Esophagus muscularis mucosa (tissue), 4 donors: ENCODE measurements around the gene NSF. TPM values are rescaled to one million over a fixed set of nuclear protein-coding genes. Genes with fewer than 3 reads are reported as not detected.
"Not testable (repeated sequence)": the region's sequence is repeated elsewhere in the genome, so short reads cannot be mapped to it uniquely, and the experiment has no call there.

ENCODE experiments used
- DNase-seq: peaks from one replicate; pipeline ENCODE4 v3.0.0-alpha.2; 2017; ENCODE audit errors: extremely low spot score
- H3K27ac ChIP-seq, 4 donors: fragments of 200-600 bp; sonication (generic); replicated peaks in 1 of 4; 1 replicate in 3 of 4; 2 replicates in 1 of 4; pipeline ENCODE4 v1.5.1; 2016 to 2019; ENCODE audit warnings: mild to moderate bottlenecking in 1 of 4
- H3K27me3 ChIP-seq, 4 donors: fragments of 200-600 bp; sonication (generic); one replicate each; pipeline versions ENCODE4 v1.5.1 to v1.6.0; 2016 to 2019
- H3K36me3 ChIP-seq, 4 donors: fragments of 200-600 bp; sonication (generic); one replicate each; pipeline ENCODE4 v1.5.1; 2016 to 2019
- H3K4me1 ChIP-seq, 4 donors: fragments of 200-600 bp; sonication (generic); one replicate each; pipeline ENCODE4 v1.5.1; 2016 to 2019
- H3K4me3 ChIP-seq, 4 donors: fragments of 200-600 bp; sonication (generic); 1 replicate in 2 of 4; 2 replicates in 2 of 4; pipeline ENCODE4 v1.5.1; 2016 to 2019; ENCODE audit warnings: mild to moderate bottlenecking in 4 of 4, moderate library complexity in 1 of 4
- H3K9me3 ChIP-seq, 4 donors: fragments of 200-600 bp; sonication (generic); 1 replicate in 3 of 4; 2 replicates in 1 of 4; pipeline ENCODE4 v1.5.1; 2016 to 2019
- CTCF ChIP-seq, 3 experiments: fragments of 200-600 bp in 2 of 3; fragments of 450-650 bp in 1 of 3; sonication (generic) in 2 of 3; IDR thresholded peaks; one replicate each; pipeline ENCODE4 v1.5.1; 2017 to 2019; ENCODE audit warnings: antibody characterized with exemption in 3 of 3, mild to moderate bottlenecking in 2 of 3, moderate library complexity in 1 of 3
- EP300 ChIP-seq: sonication (generic); formaldehyde crosslinking; IDR thresholded peaks from one replicate; pipeline ENCODE4 v1.6.1; 2017; ENCODE audit warnings: antibody characterized with exemption
- POLR2A ChIP-seq: fragments of 450-650 bp; IDR thresholded peaks from one replicate; pipeline ENCODE4 v1.6.1; 2017; ENCODE audit warnings: antibody characterized with exemption, moderate library complexity, mild to moderate bottlenecking, low read depth
- POLR2AphosphoS5 ChIP-seq, 2 donors: sonication (generic); formaldehyde crosslinking; IDR thresholded peaks; one replicate each; pipeline ENCODE4 v1.6.1; 2017; ENCODE audit warnings: antibody characterized with exemption in 2 of 2
- WGBS: methylation state at CpG from one replicate; pipeline ENCODE4 v1.1.5; 2018; 5-methylcytosine and 5-hydroxymethylcytosine counted together
- intact Hi-C: fragments of 100-400 bp; cut with DNase I; formaldehyde crosslinking; loops from one replicate; pipeline ENCODE4 v1.15.1; 2023
- total RNA-seq, 4 donors: library from RNA; depleted of rRNA; stranded (reverse); fragments of >200 nt; gene quantifications; one replicate each; pipeline versions ENCODE4 v1.1.0 to v1.2.1, GENCODE V29; 2016

The NSF gene
- total RNA-seq, 4 donors from 2014 or later = 15.7 to 25.3 (median 17.9) TPM

- H3K4me3 ChIP-seq, H3K4me1 ChIP-seq, H3K36me3 ChIP-seq, H3K27me3 ChIP-seq, H3K27ac ChIP-seq, H3K9me3 ChIP-seq, intact Hi-C loops, DNase-seq: not testable (repeated sequence)
Measured at GRCh38 chr17:46677819-46678218, 87.3 kb downstream of the NSF start.

DNA sequence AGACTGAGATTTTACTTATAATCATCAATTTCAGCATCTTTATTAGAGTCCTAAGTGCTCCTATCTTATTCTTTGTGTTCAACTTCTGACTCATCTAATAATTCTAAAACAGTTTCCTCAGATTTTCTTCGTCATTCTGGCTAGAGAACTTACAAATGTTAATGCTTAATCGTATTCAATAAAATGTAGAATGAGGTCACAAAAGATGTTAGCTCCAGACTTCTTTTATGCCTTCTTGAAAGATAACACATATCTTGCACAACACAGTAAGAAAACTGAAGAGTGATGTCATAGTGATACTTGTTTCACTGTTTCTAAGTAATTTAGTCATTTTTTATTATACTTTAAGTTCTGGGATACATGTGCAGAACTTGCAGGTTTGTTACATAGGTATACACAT lies 93.2 kb downstream of the NSF start:
- H3K4me3 ChIP-seq, H3K27me3 ChIP-seq, intact Hi-C loops, DNase-seq, H3K36me3 ChIP-seq, H3K27ac ChIP-seq, H3K9me3 ChIP-seq, H3K4me1 ChIP-seq: not testable (repeated sequence)
- no CpG with 5 or more reads among the region's 2 CpGs for WGBS

DNA sequence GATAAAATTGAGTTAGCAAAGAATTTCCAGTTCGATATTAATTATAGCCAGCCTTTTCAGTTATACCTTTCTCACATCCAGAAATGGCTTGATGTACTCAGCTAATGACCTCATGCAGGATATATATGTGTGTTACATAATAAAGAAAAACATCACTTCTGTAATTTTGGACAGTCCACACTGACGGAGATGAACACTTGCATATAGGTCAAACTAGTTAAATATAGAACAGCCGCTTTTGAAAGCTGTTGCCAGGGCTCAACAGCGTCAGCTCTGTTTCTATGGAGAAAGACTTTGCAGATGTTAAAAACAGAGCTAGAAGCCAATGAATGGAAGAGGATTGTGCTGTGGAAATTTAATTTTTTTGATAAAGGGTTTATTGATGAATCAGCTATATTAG lies 94.8 kb downstream of the NSF start:
- WGBS = 40% methylated on average over 2 of the region's 4 CpGs
- intact Hi-C loops, H3K27me3 ChIP-seq, H3K4me3 ChIP-seq, H3K27ac ChIP-seq, H3K9me3 ChIP-seq, H3K36me3 ChIP-seq, H3K4me1 ChIP-seq, DNase-seq: not testable (repeated sequence)

DNA sequence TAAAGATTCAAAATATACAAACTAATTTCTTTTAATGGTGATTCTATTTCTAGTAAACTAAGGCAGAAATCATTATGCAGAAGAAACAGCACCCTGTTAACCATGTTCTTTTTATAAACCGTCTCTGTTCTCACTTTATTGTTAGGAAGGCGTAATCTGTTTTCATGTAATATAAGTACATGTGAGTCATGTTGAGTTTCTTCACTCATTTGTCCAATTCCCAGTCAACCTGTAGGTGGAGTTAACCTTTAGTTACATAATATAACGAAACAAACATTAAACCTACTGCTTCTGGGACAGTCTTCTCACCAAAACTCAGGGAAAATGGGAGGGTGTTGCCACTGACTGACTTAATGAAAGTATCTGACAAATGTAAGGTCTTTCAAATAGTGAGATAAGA lies 101.7 kb downstream of the NSF start:
- H3K4me3 ChIP-seq, H3K27ac ChIP-seq, intact Hi-C loops, H3K9me3 ChIP-seq, H3K27me3 ChIP-seq, H3K36me3 ChIP-seq, H3K4me1 ChIP-seq, DNase-seq: not testable (repeated sequence)
- no CpG with 5 or more reads among the region's 3 CpGs for WGBS

DNA sequence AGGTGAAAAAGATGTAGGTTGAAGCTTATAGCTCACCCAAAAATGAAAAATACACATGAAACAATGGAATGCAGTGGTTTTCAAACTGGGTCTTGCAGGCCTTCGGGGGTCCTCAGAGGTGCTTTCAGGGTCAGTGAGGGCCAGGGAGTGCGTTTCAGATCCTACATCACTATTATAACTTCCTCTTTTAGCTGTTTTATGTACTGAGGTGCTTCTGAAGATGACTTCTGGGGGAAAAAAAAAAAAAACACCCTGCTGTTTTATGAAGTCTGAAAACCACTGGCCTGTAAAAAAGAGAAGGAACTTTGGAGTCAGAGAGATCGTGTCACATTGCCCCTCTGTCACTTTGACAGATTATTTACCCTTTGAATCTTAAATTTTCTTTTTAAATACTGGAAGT lies 102.8 kb downstream of the NSF start:
- H3K27ac ChIP-seq, H3K4me1 ChIP-seq, H3K36me3 ChIP-seq, H3K4me3 ChIP-seq, H3K27me3 ChIP-seq, intact Hi-C loops, H3K9me3 ChIP-seq, DNase-seq: not testable (repeated sequence)
- 100% methylated on average over 2 of the region's 3 CpGs for WGBS

DNA sequence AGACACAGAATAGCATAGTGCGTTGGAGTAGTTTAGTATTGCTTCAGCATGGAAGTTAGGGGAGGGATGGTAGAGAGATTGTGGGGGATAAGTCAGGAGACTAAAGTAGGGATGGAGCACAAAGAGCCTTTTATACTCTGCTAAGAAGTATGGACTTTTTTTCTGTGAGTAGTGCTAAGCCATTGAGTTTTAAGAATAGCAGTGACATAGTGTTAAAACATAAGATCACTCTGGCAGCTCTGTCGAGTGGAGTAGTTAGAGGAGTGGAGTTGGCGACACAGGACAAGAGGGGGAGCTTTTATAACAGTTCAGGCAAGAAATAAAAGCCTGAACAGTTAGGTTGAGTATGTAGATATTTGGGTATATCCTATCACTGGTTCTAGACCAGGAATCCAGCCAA lies 106.1 kb downstream of the NSF start:
- H3K9me3 ChIP-seq, H3K4me1 ChIP-seq, H3K27me3 ChIP-seq, H3K36me3 ChIP-seq, intact Hi-C loops, H3K27ac ChIP-seq, H3K4me3 ChIP-seq, DNase-seq: not testable (repeated sequence)
- whole genome bisulfite sequencing = no CpG with 5 or more reads among the region's 3 CpGs

DNA sequence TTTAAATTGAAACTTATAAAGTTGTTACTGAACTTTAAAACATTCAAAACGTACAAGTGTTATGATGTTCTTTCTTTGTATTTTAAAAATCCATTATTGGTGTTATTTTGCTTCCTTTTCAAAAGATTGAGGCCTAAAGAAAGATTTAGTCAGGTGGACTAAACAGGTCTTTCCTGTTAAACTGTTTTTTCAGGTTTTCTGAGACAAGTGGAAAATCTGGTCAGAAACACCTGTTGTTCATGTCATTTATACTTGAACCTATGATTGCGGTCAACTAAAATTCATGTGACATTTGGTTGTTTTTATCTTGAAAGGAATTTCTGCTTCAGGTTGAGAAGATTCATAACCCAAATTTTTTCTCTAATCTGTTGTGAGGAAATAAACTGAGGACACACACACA lies 108.5 kb downstream of the NSF start:
- H3K27ac ChIP-seq, H3K36me3 ChIP-seq, H3K4me3 ChIP-seq, H3K4me1 ChIP-seq, intact Hi-C loops, H3K9me3 ChIP-seq, H3K27me3 ChIP-seq, DNase-seq: not testable (repeated sequence)
- no CpG with 5 or more reads among the region's 2 CpGs for WGBS

DNA sequence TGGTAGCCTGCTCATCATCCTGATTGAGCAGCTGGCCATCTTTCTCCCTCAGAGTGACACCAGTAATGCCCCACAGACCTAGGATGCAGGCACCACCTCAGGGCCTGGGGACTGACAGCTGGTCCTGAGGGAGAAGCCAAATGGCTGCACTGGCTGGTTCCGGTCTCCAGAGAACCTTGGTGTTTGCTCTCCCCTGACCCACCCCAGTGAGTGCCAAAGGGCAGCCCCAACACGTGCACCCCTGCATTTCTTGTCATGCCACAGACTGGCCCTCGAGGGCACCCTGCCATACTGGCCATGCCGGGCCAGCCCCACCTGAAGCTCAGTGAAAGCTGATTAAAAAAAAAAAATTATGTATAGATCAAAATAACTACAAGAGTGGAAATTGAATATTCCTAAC lies 127.5 kb downstream of the NSF start:
- H3K9me3 ChIP-seq = no peaks in the 10 kb centered on the region
- DNase-seq = no peak
- no peaks in the 10 kb centered on the region for H3K27me3 ChIP-seq
- H3K36me3 ChIP-seq = peaks cover 8 to 31% (median 9%) of the 10 kb centered on the region in 4 donors
- TF ChIP-seq POLR2A (no peak), POLR2AphosphoS5 (IDR thresholded peaks at IDR 0.05) (no peak), CTCF (IDR thresholded peaks at IDR 0.05) (no peak), EP300 (no peak)
- H3K4me3 ChIP-seq = no peak overlapping the region
- no peak overlapping the region for H3K27ac ChIP-seq
- H3K4me1 ChIP-seq = no peaks in the 10 kb centered on the region
- intact Hi-C loops = no loop called here
- WGBS = 93% methylated on average over 4 of the region's 4 CpGs

DNA sequence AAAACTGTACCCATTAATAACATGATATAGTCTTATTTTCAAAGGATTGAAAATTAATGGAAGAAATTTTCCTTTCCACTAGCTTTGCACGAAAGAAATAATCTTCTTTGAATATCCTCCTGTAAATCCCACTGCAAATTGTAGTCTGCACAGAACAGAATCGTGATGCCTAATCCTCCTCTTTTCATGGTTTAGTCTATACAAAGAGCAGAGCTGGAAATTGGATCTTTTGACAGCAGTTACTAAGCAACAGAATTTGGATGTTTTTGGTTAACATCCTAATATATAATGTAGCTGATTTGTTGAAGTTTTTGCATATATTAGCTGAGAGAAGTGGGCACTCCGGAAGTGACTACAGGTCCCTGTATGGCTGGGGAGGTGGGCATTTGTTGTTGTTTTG lies 129.4 kb downstream of the NSF start:
- no peak overlapping the region for H3K27ac ChIP-seq
- WGBS = 64% methylated on average over 3 of the region's 3 CpGs
- TF ChIP-seq EP300 (no peak), POLR2A (no peak), CTCF (IDR thresholded peaks at IDR 0.05) (no peak), POLR2AphosphoS5 (IDR thresholded peaks at IDR 0.05) (no peak)
- no peaks in the 10 kb centered on the region for H3K4me1 ChIP-seq
- no peak for DNase-seq
- H3K27me3 ChIP-seq = no peaks in the 10 kb centered on the region
- H3K9me3 ChIP-seq = no peaks in the 10 kb centered on the region
- H3K4me3 ChIP-seq = no peak overlapping the region
- H3K36me3 ChIP-seq = peaks cover 0 to 22% (median 8%) of the 10 kb centered on the region in 4 donors
- intact Hi-C loops = no loop called here
